Lower leg skin (tissue), 3 donors: ENCODE measurements around the gene DEDD2.

Experiments
- POLR2A ChIP-seq, 2 donors: fragments of 450-650 bp; IDR thresholded peaks; one replicate each; pipeline ENCODE4 v1.6.1; 2016 to 2017; ENCODE audit warnings: antibody characterized with exemption in 2 of 2, mild to moderate bottlenecking in 1 of 2, moderate library complexity in 1 of 2
- TF ChIP-seq, protein P1 (sequence below), 3 donors: fragments of 450-650 bp; IDR thresholded peaks; one replicate each; pipeline ENCODE4 v1.5.1; 2016; ENCODE audit warnings: antibody characterized with exemption in 3 of 3, mild to moderate bottlenecking in 3 of 3, moderate library complexity in 2 of 3

GRCh38 chr19:42197375-42197817, 20.1 kb downstream of the DEDD2 start:
- TF ChIP-seq, protein P1, sequence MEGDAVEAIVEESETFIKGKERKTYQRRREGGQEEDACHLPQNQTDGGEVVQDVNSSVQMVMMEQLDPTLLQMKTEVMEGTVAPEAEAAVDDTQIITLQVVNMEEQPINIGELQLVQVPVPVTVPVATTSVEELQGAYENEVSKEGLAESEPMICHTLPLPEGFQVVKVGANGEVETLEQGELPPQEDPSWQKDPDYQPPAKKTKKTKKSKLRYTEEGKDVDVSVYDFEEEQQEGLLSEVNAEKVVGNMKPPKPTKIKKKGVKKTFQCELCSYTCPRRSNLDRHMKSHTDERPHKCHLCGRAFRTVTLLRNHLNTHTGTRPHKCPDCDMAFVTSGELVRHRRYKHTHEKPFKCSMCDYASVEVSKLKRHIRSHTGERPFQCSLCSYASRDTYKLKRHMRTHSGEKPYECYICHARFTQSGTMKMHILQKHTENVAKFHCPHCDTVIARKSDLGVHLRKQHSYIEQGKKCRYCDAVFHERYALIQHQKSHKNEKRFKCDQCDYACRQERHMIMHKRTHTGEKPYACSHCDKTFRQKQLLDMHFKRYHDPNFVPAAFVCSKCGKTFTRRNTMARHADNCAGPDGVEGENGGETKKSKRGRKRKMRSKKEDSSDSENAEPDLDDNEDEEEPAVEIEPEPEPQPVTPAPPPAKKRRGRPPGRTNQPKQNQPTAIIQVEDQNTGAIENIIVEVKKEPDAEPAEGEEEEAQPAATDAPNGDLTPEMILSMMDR (IDR thresholded peaks at IDR 0.05), result no peak
- TF ChIP-seq POLR2A (IDR thresholded peaks at IDR 0.05), result no peak
